AG10803 (cell line): Measurements from ENCODE around the gene TP63.

ENCODE experiments used
- DNase-seq: peaks from one replicate; pipeline ENCODE4 v3.0.0; 2010; ENCODE audit warnings: low read depth
- H3K4me3 ChIP-seq: 2 replicates; pipeline ENCODE4 v1.5.1; 2011; ENCODE audit warnings: mild to moderate bottlenecking, low read length, control low read depth
- TF ChIP-seq, protein P1 (sequence below): conservative IDR thresholded peaks from 2 replicates; pipeline ENCODE4 v1.5.1; 2011; ENCODE audit warnings: mild to moderate bottlenecking, low read length, control low read depth, inconsistent platforms

The TP63 gene

DNA sequence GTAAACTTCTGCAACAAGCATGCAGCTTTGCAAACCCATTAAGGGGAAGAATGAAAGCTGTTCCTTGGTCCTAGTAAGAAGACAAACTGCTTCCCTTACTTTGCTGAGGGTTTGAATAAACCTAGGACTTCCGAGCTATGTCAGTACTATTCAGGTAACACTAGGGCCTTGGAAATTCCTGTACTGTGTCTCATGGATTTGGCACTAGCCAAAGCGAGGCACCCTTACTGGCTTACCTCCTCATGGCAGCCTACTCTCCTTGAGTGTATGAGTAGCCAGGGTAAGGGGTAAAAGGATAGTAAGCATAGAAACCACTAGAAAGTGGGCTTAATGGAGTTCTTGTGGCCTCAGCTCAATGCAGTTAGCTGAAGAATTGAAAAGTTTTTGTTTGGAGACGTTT, 265.3 kb downstream of the TP63 start:
- no peak overlapping the region for H3K4me3 ChIP-seq
- no peak for DNase-seq
- TF ChIP-seq, protein P1, sequence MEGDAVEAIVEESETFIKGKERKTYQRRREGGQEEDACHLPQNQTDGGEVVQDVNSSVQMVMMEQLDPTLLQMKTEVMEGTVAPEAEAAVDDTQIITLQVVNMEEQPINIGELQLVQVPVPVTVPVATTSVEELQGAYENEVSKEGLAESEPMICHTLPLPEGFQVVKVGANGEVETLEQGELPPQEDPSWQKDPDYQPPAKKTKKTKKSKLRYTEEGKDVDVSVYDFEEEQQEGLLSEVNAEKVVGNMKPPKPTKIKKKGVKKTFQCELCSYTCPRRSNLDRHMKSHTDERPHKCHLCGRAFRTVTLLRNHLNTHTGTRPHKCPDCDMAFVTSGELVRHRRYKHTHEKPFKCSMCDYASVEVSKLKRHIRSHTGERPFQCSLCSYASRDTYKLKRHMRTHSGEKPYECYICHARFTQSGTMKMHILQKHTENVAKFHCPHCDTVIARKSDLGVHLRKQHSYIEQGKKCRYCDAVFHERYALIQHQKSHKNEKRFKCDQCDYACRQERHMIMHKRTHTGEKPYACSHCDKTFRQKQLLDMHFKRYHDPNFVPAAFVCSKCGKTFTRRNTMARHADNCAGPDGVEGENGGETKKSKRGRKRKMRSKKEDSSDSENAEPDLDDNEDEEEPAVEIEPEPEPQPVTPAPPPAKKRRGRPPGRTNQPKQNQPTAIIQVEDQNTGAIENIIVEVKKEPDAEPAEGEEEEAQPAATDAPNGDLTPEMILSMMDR, result no peak

GRCh38 chr3:189897406-189897805, 266.2 kb downstream of the TP63 start:
- no peak for DNase-seq
- H3K4me3 ChIP-seq, result no peak overlapping the region
- TF ChIP-seq, protein P1, result no peak

- TF ChIP-seq, protein P1, result no peak
- peak; percentile 39 for DNase-seq
- no peak overlapping the region for H3K4me3 ChIP-seq
These were observed 267.5 kb downstream of the TP63 start for GRCh38 chr3:189898559-189899153.

DNA sequence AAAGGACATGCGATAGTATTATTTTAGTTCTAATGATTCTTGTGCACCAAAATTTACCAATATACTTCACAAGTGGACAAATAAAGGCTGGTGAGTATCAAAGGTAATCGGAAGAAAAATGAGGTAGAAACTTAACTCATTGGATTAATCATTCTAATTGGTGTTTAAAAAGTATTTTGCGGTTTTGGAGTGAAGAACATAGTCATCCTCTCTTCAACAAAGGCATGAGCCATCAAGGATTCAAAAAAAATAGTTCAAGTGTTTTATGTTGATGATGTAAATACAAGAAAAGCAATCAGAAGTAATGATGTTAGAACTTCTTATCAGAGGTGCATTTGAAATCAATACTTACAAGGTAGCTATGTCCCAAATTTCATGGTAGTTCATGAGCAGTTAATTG, 268.0 kb downstream of the TP63 start:
- TF ChIP-seq, protein P1, result no peak
- no peak overlapping the region for H3K4me3 ChIP-seq
- DNase-seq, result no peak

GRCh38 chr3:189900578-189900977, 269.4 kb downstream of the TP63 start:
- TF ChIP-seq, protein P1, result no peak
- no peak for DNase-seq
- H3K4me3 ChIP-seq, result no peak overlapping the region

DNA sequence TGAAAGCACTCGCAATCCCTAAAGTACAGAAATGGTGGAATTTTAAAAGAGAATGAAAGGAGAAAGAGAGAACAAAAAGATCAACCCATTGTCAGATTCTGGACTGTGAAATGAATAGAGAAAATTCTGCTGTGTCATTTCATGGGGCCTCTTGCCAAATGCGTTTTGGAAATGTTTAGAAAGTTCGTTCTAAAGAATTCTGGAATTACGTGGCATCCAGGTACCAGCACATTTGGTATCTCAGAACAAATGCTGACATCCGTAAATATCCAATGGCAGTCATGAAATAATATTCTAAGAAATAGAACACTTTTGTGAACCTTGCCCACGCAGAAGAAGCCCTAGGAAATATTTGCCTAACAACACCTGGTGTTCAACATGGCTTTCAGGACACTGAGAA, 270.3 kb downstream of the TP63 start:
- DNase-seq, result no peak
- TF ChIP-seq, protein P1, result no peak
- H3K4me3 ChIP-seq, result no peak overlapping the region
